SK-N-SH (cell line): ENCODE data around the gene CREBL2.

ENCODE experiments used
- CTCF ChIP-seq: fragments of 200-600 bp; sonication (generic); IDR thresholded peaks from 2 replicates; pipeline ENCODE4 v1.6.1; 2017; ENCODE audit warnings: antibody characterized with exemption, mild to moderate bottlenecking, moderate library complexity
- EP300 ChIP-seq, 2 experiments: IDR thresholded peaks; 2 replicates each; pipeline versions ENCODE4 v1.4.0 to v1.6.1; 2012; ENCODE audit warnings: borderline replicate concordance in 1 of 2, low read depth in 1 of 2, low read length in 1 of 2
- FOSL2 ChIP-seq: IDR thresholded peaks from 2 replicates; pipeline ENCODE4 v1.4.0; 2012; ENCODE audit warnings: low read depth, mild to moderate bottlenecking, moderate library complexity, borderline replicate concordance
- FOXJ3 ChIP-seq: sonication (generic); formaldehyde crosslinking; IDR thresholded peaks from 2 replicates; pipeline ENCODE4 v1.5.1; 2020; ENCODE audit warnings: mild to moderate bottlenecking, missing genetic modification reagents
- NFIC ChIP-seq: IDR thresholded peaks from 2 replicates; pipeline ENCODE4 v1.4.0; 2012; ENCODE audit warnings: borderline replicate concordance
- NRF1 ChIP-seq: IDR thresholded peaks from 2 replicates; pipeline ENCODE4 v1.6.1; 2012; ENCODE audit warnings: low read depth, mild to moderate bottlenecking, low read length
- POLR2AphosphoS5 ChIP-seq: IDR thresholded peaks from 2 replicates; pipeline ENCODE4 v1.6.1; 2012; ENCODE audit warnings: low read depth, low read length
- REST ChIP-seq: IDR thresholded peaks from 2 replicates; pipeline ENCODE4 v1.6.1; 2012; ENCODE audit warnings: mild to moderate bottlenecking, low read depth, low read length, moderate library complexity
- SMC3 ChIP-seq: IDR thresholded peaks from 2 replicates; pipeline ENCODE4 v1.6.1; 2012; ENCODE audit warnings: low read depth, low read length, improper control_type of control experiment

GRCh38 chr12:12610711-12611110 lies 965 bp upstream of the CREBL2 start:
- TF ChIP-seq CTCF (no peak), POLR2AphosphoS5 (no peak), SMC3 (no peak), NFIC (no peak), FOXJ3 (CRISPR knock-in tag) (no peak), REST (no peak), FOSL2 (no peak), EP300 (IDR thresholded peaks at IDR 0.05; ENCODE audit: borderline replicate concordance in 1 of 2, low read depth in 1 of 2, low read length in 1 of 2) (no peak), NRF1 (no peak)
